Measurements from ENCODE around the gene ATP8B3.

ATP8B3 gene

GRCh38 chr19:1757468-1758230 is 54.4 kb downstream of the ATP8B3 start:
- DNase-seq (ENCODE audit: low spot score), result no peak

DNA sequence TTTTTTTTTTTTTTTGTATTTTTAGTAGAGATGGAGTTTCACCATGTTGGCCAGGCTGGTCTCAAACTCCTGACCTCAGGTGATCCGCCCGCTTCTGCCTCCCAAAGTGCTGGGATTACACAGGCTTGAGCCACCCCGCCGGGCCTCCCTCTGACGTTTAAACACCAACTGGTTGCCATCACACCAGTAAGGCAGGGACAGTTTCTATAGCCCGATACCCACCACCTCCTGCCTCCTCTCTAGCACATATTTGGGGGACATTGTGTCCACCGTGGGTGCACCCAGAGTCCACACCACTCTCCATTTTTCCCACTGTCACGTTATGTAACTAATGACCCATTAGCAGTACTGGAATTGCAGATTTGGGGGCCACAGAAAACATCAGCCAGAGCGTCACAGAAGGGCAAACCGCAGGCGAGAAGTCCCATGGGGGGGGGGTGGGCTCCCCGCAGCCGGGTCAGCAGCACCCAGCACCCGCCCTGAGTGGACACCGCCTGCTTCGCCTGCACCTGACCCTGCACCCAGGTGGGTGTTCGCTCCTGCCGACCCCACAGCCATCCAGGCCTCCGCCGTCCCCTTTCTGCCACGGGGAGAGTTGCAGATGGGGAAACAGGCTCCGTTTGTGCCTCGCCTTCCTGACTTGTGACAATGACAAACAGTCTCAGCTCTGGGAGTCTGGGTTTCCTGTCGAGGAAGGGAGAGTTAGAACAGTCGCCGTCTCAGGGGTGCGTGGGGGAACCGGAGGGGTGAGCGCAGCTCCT is 55.2 kb downstream of the ATP8B3 start:
- DNase-seq (ENCODE audit: low spot score), result no peak

DNA sequence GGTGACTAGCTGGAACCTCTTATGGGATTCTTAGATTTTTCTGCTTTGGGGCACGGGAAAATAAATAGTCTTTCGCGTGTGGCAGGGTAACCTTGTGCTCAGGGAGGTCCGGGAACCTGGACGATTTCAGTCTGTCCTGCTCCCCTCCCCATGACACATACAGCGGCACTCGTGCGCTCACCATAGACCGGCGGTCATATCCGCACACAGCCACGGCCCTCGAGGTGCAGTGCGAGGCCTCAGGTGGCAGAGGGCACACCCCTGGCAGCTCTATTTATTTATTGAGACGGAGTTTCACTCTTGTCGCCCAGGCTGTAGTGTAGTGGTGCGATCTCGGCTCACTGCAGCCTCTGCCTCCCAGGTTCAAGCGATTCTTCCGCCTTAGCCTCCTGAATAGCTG is 55.8 kb downstream of the ATP8B3 start:
- no peak for DNase-seq (ENCODE audit: low spot score)

- DNase-seq (ENCODE audit: low spot score), result no peak
Measured at GRCh38 chr19:1755467-1756171, 56.5 kb downstream of the ATP8B3 start.

DNA sequence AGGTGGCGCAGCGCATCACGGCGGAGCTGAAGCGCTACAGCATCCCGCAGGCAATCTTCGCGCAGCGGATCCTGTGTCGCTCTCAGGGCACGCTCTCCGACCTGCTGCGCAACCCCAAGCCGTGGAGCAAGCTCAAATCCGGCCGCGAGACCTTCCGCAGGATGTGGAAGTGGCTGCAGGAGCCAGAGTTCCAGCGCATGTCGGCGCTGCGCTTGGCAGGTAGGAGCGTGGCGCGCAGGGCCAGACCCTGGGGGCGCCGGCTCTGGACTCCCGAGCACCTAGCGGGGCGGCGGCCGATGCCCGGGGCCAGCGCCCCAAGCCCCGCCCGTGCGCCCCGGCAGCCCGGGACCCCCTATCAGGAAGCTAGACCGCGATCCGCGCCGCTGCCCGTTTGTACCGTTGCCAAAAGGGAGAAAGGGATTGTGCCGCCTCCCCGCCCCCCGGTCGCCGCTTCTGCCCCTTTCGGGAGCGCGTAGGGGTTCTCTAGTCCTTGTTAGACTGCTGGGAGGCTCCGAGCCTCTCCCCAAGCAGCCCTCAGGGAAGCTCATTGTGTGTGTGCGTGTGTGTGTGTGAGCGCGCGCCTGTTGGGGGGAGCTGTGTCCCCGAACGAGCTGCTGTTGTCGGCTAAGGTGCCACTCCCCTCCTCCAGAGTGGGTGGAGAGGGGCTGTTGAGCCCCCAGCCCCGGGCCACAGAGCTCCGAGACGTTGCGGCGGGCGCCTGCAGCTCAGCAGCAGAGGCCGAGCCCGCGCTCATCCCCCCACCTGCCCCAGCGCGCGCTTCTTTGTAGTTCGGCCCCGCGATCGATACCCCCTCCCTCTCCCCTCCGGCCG is 57.2 kb downstream of the ATP8B3 start:
- no peak for DNase-seq (ENCODE audit: low spot score)

- no peak for DNase-seq (ENCODE audit: low spot score)
Measured at GRCh38 chr19:1754018-1754635, 57.9 kb downstream of the ATP8B3 start.

DNA sequence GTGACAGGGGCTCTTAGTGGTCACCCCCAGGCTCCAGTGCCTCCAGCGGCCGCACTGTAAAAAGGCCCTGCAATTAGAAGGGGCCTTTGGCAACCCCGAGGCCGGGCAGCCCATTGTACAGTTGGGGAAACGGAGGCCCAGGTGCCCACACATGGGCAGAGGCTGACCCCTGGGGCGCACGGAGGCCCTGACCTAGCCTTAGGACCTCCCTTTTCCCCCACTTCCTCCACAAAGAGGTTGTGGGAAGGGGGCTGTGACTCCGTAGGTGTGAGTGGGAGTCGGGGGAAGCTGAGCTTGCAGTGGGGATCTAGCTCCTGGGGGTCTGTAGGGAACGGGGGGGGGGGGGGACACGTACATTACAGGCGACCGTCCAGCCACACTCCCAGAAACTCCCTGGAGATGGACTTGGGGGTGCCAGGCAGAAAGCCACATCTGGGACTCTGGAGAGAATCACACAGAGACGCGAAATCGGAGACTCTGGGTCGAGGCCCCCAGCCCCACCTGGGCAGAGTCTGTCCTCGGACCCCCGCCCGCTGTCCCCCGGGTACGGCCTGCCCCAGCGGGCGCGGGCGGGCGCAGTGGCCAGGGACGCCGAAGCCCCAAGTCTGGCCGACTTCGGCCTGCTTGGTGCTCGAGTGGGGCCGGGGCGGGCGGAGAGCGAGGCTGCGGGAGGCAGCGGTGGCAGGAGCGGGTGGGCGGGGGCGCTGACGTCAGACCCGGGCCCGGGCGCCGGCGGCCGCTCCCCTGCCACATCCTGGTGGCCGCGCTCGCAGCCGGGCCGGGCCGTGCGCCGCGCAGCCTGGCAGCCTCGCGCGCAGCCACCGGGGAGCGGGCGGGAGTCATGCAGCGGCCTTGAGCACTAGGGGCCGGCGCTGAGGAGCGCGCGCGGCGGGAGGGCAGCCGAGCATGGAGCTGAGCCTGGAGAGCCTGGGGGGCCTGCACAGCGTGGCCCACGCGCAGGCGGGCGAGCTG is 59.0 kb downstream of the ATP8B3 start, which contains the start of gene ONECUT3:
TSS of gene ONECUT3 (plus strand) at position 750 of the 972 bp plus-strand sequence. CDS start at position 907, 157 bp downstream.
- no peak for DNase-seq (ENCODE audit: low spot score)

- no peak for DNase-seq (ENCODE audit: low spot score)
Measured at GRCh38 chr19:1752009-1752756, 59.9 kb downstream of the ATP8B3 start.

DNA sequence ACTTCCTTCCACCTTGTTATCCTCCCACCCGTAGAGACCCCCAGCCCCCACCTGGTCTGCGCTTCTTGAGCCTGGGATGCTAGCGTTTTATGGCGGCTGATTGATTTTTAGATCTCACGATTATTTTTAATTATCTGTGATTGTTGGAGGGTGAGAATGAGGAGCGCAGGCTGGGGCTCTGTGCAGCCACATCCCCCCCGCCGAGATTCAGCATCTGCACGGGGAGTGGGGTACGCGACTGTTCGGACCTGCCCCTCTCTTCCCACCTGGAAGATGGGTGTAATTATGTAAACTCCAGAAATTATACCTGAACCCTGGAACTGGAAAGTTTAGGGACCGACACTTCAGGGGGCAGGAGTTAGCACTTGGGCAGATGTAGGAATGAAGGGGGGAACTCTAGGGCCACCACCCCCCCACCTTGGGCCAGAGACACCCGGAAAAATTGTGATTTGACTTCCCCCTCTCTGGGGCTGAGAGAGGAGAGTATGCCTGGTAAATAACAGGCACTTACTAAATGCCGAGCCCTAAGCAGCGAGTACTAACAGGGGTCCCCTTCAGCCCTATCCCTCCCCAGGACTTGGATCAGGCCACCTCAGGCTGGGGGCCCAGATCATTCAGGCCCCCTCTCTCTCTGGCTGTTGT is 60.6 kb downstream of the ATP8B3 start:
- DNase-seq (ENCODE audit: low spot score), result no peak

DNA sequence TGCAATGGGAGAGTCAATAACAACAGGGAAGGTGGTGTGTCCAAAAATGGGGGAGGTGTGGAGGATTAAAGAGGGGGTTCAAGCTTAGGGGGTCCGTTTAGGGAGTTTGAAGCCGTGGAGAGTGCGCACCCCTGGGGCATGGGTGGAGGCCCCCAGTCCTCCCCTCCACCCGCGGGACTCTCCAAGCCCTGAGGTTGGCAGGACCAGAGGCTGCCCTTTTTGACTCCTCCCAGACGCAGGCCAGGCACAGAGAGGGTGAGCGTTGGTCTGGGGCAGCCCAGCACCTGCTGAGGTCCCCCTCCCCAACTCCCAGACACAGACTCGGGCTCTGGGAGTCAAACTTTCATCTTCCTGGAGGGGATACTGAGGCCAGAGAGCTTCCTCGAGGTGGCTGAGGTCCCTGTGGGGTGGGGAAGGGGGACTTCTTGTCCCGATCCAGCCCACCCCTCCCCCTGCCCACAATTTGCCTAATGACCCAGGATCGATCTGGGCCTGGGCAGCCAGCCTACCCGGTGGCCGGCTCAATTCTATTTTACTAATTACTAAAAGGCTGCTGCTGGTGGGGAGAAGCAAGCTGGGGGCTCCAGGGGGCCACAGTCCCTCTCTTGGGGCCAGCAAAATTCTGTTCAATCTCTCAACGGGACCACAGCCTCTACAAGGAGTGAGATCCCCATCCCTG is 61.6 kb downstream of the ATP8B3 start:
- no peak for DNase-seq (ENCODE audit: low spot score)

GRCh38 chr19:1749373-1750342 is 62.4 kb downstream of the ATP8B3 start:
- DNase-seq (ENCODE audit: low spot score), result no peak

DNA sequence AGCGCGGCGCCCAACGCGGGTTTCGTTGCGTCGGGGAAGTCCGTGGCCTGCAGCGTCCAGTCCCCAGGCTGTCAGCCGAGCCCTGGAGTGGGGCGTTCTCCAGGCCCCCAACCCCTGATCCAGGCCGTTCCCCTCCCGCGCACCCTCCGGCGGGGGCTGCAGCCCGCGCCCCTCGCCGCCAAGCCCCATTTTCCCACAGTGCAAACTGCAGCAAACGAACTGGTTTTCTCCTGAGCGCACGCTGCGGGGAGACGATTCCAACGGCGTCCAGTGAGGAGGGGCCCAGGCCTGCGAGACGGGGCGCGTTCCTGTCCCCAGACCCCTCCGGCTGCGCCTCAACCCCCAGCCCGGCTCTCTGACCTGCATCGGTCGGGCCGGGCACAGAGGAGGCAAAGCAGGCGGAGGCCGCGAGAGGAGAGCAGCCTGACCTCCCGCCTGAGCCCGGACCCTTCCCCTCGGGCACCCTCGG is 63.2 kb downstream of the ATP8B3 start:
- no peak for DNase-seq (ENCODE audit: low spot score)

- DNase-seq (ENCODE audit: low spot score), result no peak
Measured at GRCh38 chr19:1748115-1748872, 63.8 kb downstream of the ATP8B3 start.

- DNase-seq (ENCODE audit: low spot score), result no peak
Measured at GRCh38 chr19:1747285-1748114, 64.6 kb downstream of the ATP8B3 start.
